ENCODE measurements around the gene GFRA1. TPM values are rescaled to one million over a fixed set of nuclear protein-coding genes. Genes with fewer than 3 reads are reported as not detected.
"Not testable (repeated sequence)": the region's sequence is repeated elsewhere in the genome, so short reads cannot be mapped to it uniquely, and the experiment has no call there.

The GFRA1 gene
- total RNA-seq, 4 donors from 2014 or later, result 6.2 to 44.5 (median 13.4) TPM

- no peak overlapping the region for H3K4me3 ChIP-seq (ENCODE audit: low read depth, poor library complexity, severe bottlenecking)
- TF ChIP-seq POLR2A (IDR thresholded peaks at IDR 0.05) (no peak), CTCF (IDR thresholded peaks at IDR 0.05) (no peak)
- WGBS, 2 donors, result 33 to 69% methylated on average over 2 of the region's 2 CpGs
- DNase-seq (ENCODE audit: low spot score in 2 of 2), result no peak
- intact Hi-C loops (cut with DNase I; ENCODE audit: low total_unique reads), result no loop called here
These were observed 104.7 kb downstream of the GFRA1 start for GRCh38 chr10:116168329-116168728.

DNA sequence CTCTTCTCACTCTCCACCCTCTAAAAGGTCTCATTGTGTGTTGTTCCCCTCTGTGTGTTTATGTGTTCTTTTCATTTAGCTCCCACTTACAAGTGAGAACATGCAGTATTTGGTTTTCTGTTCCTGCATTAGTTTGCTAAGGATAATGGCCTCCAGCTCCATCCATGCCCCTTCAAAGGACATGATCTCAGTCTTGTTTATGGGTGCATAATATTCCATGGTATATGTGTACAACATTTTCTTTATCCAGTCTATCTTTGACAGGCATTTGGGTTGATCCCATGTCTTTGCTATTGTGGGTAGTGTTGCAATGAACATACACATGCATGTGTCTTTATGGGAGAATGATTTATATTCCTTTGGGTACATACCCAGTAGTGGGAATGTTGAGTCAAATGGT is 107.1 kb downstream of the GFRA1 start:
- DNase-seq (ENCODE audit: low spot score in 2 of 2); H3K4me3 ChIP-seq (ENCODE audit: low read depth, poor library complexity, severe bottlenecking); intact Hi-C loops (cut with DNase I; ENCODE audit: low total_unique reads): not testable (repeated sequence)

DNA sequence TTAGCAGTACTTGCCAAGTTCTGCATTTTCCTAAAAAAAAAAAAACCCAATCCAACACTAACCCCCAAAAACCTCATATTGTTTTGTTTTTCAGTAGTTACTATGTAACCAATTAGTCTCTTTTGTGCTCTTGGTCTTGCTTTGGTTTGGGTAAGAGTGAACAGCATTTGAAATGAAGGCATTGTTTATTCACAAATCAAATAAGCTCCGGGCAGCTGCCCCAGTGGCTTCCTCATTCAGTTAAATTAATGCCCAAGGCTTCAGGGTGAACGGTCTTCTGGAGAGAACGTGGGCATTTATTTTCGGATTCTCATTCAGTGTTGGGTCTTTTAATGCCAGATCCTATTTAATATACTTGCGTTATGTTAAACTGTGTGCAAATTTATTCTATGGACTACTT is 108.7 kb downstream of the GFRA1 start:
- no peak for TF ChIP-seq CTCF (IDR thresholded peaks at IDR 0.05)
- no peak for TF ChIP-seq POLR2A (IDR thresholded peaks at IDR 0.05)
- intact Hi-C loops (cut with DNase I; ENCODE audit: low total_unique reads), result no loop called here
- DNase-seq (ENCODE audit: low spot score in 2 of 2), result no peak
- no peak overlapping the region for H3K4me3 ChIP-seq (ENCODE audit: low read depth, poor library complexity, severe bottlenecking)
- 69 to 70% methylated on average over 5 of the region's 5 CpGs for WGBS, 2 donors

DNA sequence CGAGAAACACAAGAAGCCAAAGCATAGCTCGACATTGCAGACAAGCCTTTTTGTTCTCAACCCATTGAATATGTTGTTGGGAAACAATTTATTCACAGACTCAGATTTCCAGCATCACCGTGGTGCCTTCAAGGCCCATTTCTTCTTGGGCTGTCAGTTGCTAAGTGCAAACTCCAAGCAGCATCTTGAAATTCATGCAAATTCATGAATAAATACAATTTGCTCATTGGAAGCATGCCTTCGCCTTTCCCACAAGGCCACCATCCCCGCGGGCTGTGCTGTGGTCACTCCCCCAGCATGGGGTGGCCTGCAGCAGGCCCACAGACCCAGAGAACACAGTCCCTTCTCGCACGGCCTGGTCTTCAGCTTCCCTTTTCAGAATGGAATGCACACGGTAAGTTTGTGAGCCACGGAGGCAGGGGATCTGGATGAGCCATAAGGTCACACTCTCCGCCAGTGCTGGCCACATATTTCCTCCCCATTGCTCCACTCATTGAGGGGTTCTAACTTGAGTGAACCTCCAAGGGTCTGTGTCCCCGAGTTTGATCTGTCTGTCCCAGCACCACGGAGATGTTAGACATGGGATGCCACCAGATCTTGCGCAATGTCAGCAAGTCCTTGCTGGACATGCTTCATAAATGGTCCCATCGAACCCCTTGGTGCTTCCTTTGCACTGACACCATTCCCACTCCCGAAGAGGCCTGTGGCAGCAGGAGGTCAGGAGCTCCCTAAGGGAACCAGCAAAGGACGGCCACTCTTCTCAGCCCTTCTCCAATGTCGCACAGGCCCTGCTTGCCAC is 109.5 kb downstream of the GFRA1 start:
- H3K4me3 ChIP-seq (ENCODE audit: low read depth, poor library complexity, severe bottlenecking), result no peak overlapping the region
- intact Hi-C loops (cut with DNase I; ENCODE audit: low total_unique reads), result no loop called here
- TF ChIP-seq POLR2A (IDR thresholded peaks at IDR 0.05) (no peak), CTCF (IDR thresholded peaks at IDR 0.05) (no peak)
- no peak for DNase-seq (ENCODE audit: low spot score in 2 of 2)
- 86 to 87% methylated on average over 18 of the region's 18 CpGs for WGBS, 2 donors

DNA sequence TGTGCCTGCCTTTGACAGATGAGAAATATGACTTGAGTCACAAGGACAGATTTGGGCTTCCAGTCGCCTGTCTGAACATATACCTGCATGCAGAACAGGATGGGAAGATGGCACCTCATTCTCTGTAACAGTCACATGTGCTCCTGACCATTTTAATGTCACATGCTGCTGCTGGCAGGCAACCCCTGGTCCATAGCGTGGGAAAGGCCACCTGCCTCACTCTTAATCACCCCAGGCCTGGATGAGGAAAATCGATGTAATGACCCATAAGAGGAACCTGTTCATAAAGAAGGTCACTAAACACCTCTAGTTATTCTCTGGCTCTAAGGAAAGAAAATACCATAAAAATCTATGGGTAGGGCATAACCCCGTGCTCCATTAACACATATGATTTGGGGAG is 110.2 kb downstream of the GFRA1 start:
- H3K4me3 ChIP-seq (ENCODE audit: low read depth, poor library complexity, severe bottlenecking), result no peak overlapping the region
- intact Hi-C loops (cut with DNase I; ENCODE audit: low total_unique reads), result no loop called here
- no peak for DNase-seq (ENCODE audit: low spot score in 2 of 2)
- WGBS, 2 donors, result 88% methylated on average over 4 of the region's 4 CpGs
- no peak for TF ChIP-seq CTCF (IDR thresholded peaks at IDR 0.05)
- no peak for TF ChIP-seq POLR2A (IDR thresholded peaks at IDR 0.05)

GRCh38 chr10:116160271-116160670 is 112.7 kb downstream of the GFRA1 start:
- intact Hi-C loops (cut with DNase I; ENCODE audit: low total_unique reads), result no loop called here
- no peak for DNase-seq (ENCODE audit: low spot score in 2 of 2)
- no peak for TF ChIP-seq POLR2A (IDR thresholded peaks at IDR 0.05)
- no peak for TF ChIP-seq CTCF (IDR thresholded peaks at IDR 0.05)
- H3K4me3 ChIP-seq (ENCODE audit: low read depth, poor library complexity, severe bottlenecking), result no peak overlapping the region
- WGBS, 2 donors, result 58 to 61% methylated on average over 2 of the region's 2 CpGs

Measured in lower leg skin (tissue), 4 donors.